K562 (cell line): ENCODE results near the gene MMS19. TPM values are rescaled to one million over a fixed set of nuclear protein-coding genes. Genes with fewer than 3 reads are reported as not detected.

ENCODE experiments used
- ATAC-seq: fragments of 200-7000 bp; cut with Tn5 transposase; 3 replicates; pipeline ENCODE4 v1.9.1; 2020; ENCODE audit warnings: moderate library complexity
- BruUV-seq: library from RNA; stranded (reverse); fragments of 400-500 nt; replicated peaks from 2 replicates; lab custom pipeline; 2021; lab: Mats Ljungman, UMichigan
- CTCF ChIA-PET: fragments of 300-600 bp; formaldehyde crosslinking; extraction: SDS; loops from one replicate; lab custom pipeline; 2021; ENCODE audit warnings: low intra/inter-chr PET ratio; lab: Yijun Ruan, JAX
- POLR2A ChIA-PET: fragments of 300-600, 350-650 bp; sonication (Branson Sonifier 250); formaldehyde crosslinking; extraction: SDS; loops from one replicate; lab custom pipeline; 2021; ENCODE audit warnings: antibody characterized with exemption, inconsistent platforms; lab: Yijun Ruan, JAX
- DNase-seq, 4 experiments: peaks; one replicate each; pipeline versions ENCODE4 v3.0.0 to v3.0.0-alpha.2; 2011 to 2018; ENCODE audit warnings: low spot score in 3 of 4, mixed read lengths in 3 of 4; ENCODE audit errors: extremely low read depth in 1 of 4
- FAIRE-seq: peaks from 2 replicates; lab custom pipeline; 2011; peaks lifted over from hg19 to GRCh38; lab: Jason Lieb, UNC
- H2AFZ ChIP-seq: 2 replicates; pipeline ENCODE4 v1.6.0; 2011; ENCODE audit warnings: low read depth, low read length, control low read depth, inconsistent platforms
- H3K27ac ChIP-seq: fragments of 200-600 bp; 3 replicates; pipeline ENCODE4 v1.8.0; 2011; ENCODE audit warnings: low read depth, mild to moderate bottlenecking, control low read depth, inconsistent platforms, low read length, moderate library complexity, mixed read lengths; ENCODE audit errors: extremely low read depth
- H3K27me3 ChIP-seq, 2 experiments: fragments of 300-600 bp in 1 of 2; 2 replicates in 1 of 2; 3 replicates in 1 of 2; pipeline versions ENCODE4 v1.6.0 to v1.8.0; 2011; ENCODE audit warnings: inconsistent platforms in 2 of 2, low read length in 2 of 2, mild to moderate bottlenecking in 1 of 2, mixed read lengths in 1 of 2, moderate library complexity in 1 of 2; ENCODE audit not compliant: control insufficient read depth in 2 of 2, insufficient read depth in 2 of 2
- H3K36me3 ChIP-seq: fragments of 300-600 bp; 3 replicates; pipeline ENCODE4 v1.8.0; 2011; ENCODE audit warnings: mild to moderate bottlenecking, low read length, inconsistent platforms; ENCODE audit not compliant: control insufficient read depth, insufficient read depth
- H3K4me1 ChIP-seq, 2 experiments: fragments of 200-600 bp in 1 of 2; replicated peaks in 1 of 2; 2 replicates in 1 of 2; 3 replicates in 1 of 2; pipeline versions ENCODE4 v1.5.1 to v1.8.0; 2011; ENCODE audit warnings: inconsistent platforms in 2 of 2, low read length in 2 of 2, mild to moderate bottlenecking in 1 of 2, mixed read lengths in 1 of 2, moderate library complexity in 1 of 2; ENCODE audit not compliant: control insufficient read depth in 2 of 2, insufficient read depth in 2 of 2
- H3K4me2 ChIP-seq: 2 replicates; pipeline ENCODE4 v1.6.1; 2011; ENCODE audit warnings: low read length, control low read depth, inconsistent platforms, mixed read lengths; ENCODE audit not compliant: insufficient read depth
- H3K4me3 ChIP-seq: fragments of 200-600 bp; sonication (generic), shearing (Covaris generic); 2 replicates; pipeline ENCODE4 v1.5.1; 2016; ENCODE audit warnings: control low read depth, inconsistent platforms
- H3K79me2 ChIP-seq: fragments of 200-600 bp; 3 replicates; pipeline ENCODE4 v1.8.0; 2011; ENCODE audit warnings: low read length, inconsistent platforms; ENCODE audit not compliant: control insufficient read depth, insufficient read depth
- H3K9ac ChIP-seq, 2 experiments: 2 replicates each; pipeline versions ENCODE4 v1.6.0 to v1.6.1; 2011; ENCODE audit warnings: low read depth in 2 of 2, low read length in 2 of 2, control low read depth in 1 of 2, inconsistent platforms in 1 of 2, mild to moderate bottlenecking in 1 of 2, mixed read lengths in 1 of 2; ENCODE audit not compliant: insufficient read depth in 1 of 2
- H3K9me1 ChIP-seq: one replicate; pipeline ENCODE4 v1.6.0; 2011; ENCODE audit warnings: inconsistent platforms, mild to moderate bottlenecking, low read length, moderate library complexity; ENCODE audit not compliant: control insufficient read depth, insufficient read depth
- H3K9me3 ChIP-seq: replicated peaks from 2 replicates; pipeline ENCODE4 v1.5.1; 2011; ENCODE audit warnings: low read depth, low read length, inconsistent platforms; ENCODE audit not compliant: control insufficient read depth, insufficient read depth
- H4K20me1 ChIP-seq: replicated peaks from 2 replicates; pipeline ENCODE4 v1.6.1; 2011; ENCODE audit warnings: low read length, inconsistent platforms, mixed read lengths; ENCODE audit not compliant: control insufficient read depth, insufficient read depth
- CBX8 ChIP-seq: fragments of 200-600 bp; sonication (generic); IDR thresholded peaks from 2 replicates; pipeline ENCODE4 v1.6.1; 2012; ENCODE audit warnings: borderline replicate concordance, mixed run types, low read depth, mild to moderate bottlenecking, moderate library complexity, mixed read lengths, low read length, control low read depth, inconsistent platforms; ENCODE audit not compliant: poor library complexity, severe bottlenecking; ENCODE audit errors: extremely low read depth
- CEBPB ChIP-seq: fragments of 450-650 bp; IDR thresholded peaks from 2 replicates; pipeline ENCODE4 v1.6.1; 2016; ENCODE audit warnings: missing genetic modification characterization, missing compliant biosample characterization
- CHD1 ChIP-seq: fragments of 200-600 bp; sonication (generic); IDR thresholded peaks from one replicate; pipeline ENCODE4 v1.6.1; 2012; ENCODE audit warnings: mild to moderate bottlenecking, moderate library complexity, low read length, inconsistent platforms
- EP400 ChIP-seq: fragments of 450-650 bp; IDR thresholded peaks from 2 replicates; pipeline ENCODE4 v1.6.1; 2017; ENCODE audit warnings: antibody characterized with exemption, mild to moderate bottlenecking, moderate library complexity
- FOXJ3 ChIP-seq: sonication (generic); formaldehyde crosslinking; IDR thresholded peaks from 2 replicates; pipeline ENCODE4 v1.4.0; 2020; ENCODE audit warnings: mild to moderate bottlenecking, missing genetic modification reagents
- HOXB6 ChIP-seq: fragments of 250-450 bp; sonication (Bioruptor Pico); IDR thresholded peaks from 2 replicates; pipeline ENCODE4 v1.5.1; 2022; ENCODE audit warnings: mild to moderate bottlenecking, borderline replicate concordance
- KLF13 ChIP-seq: fragments of 450-650 bp; IDR thresholded peaks from 2 replicates; pipeline ENCODE4 v1.6.1; 2016; ENCODE audit warnings: missing genetic modification characterization, low read depth, mild to moderate bottlenecking, missing compliant biosample characterization, moderate library complexity, borderline replicate concordance
- MCM3 ChIP-seq: fragments of 450-650 bp; IDR thresholded peaks from 2 replicates; pipeline ENCODE4 v1.6.1; 2016
- MED1 ChIP-seq: sonication (generic); formaldehyde crosslinking; IDR thresholded peaks from 2 replicates; pipeline ENCODE4 v1.8.1; 2023; ENCODE audit warnings: missing genetic modification reagents, borderline replicate concordance
- PTRF ChIP-seq: fragments of 450-650 bp; IDR thresholded peaks from 2 replicates; pipeline ENCODE4 v1.6.1; 2016; ENCODE audit warnings: mild to moderate bottlenecking, missing genetic modification characterization, missing compliant biosample characterization
- PURB ChIP-seq: sonication (generic); formaldehyde crosslinking; IDR thresholded peaks from 2 replicates; pipeline ENCODE4 v1.9.0; 2021; ENCODE audit warnings: low read depth, mild to moderate bottlenecking, missing genetic modification reagents
- RBM25 ChIP-seq: fragments of 200-400 bp; formaldehyde crosslinking; IDR thresholded peaks from 2 replicates; pipeline ENCODE4 v1.6.1; 2018; ENCODE audit warnings: low read length, low read depth, moderate library complexity; ENCODE audit not compliant: severe bottlenecking
- TOE1 ChIP-seq, 2 experiments: fragments of 450-650 bp in 1 of 2; sonication (generic) in 1 of 2; formaldehyde crosslinking in 1 of 2; IDR thresholded peaks; 2 replicates each; pipeline versions ENCODE4 v1.7.1 to v1.8.0; 2016 to 2022; ENCODE audit warnings: borderline replicate concordance in 2 of 2, mild to moderate bottlenecking in 2 of 2, antibody characterized with exemption in 1 of 2, inconsistent platforms in 1 of 2, low read depth in 1 of 2, missing genetic modification reagents in 1 of 2, moderate library complexity in 1 of 2
- ZBED1 ChIP-seq: IDR thresholded peaks from 2 replicates; pipeline ENCODE4 v1.6.1; 2014
- ZBTB1 ChIP-seq: sonication (generic); formaldehyde crosslinking; IDR thresholded peaks from 2 replicates; pipeline ENCODE4 v1.8.1; 2023; ENCODE audit warnings: missing genetic modification reagents, low read depth, mild to moderate bottlenecking, borderline replicate concordance
- ZBTB17 ChIP-seq: fragments of 450-650 bp; formaldehyde crosslinking; IDR thresholded peaks from 2 replicates; pipeline ENCODE4 v1.4.0; 2020; ENCODE audit warnings: mild to moderate bottlenecking
- WGBS: fragments of 100-300 bp; shearing (Covaris generic); methylation state at CpG from one replicate; pipeline ENCODE4 v1.1.6; 2016; ENCODE audit warnings: low coverage, mixed read lengths; ENCODE audit not compliant: insufficient coverage; ENCODE audit errors: missing lambda C conversion rate; 5-methylcytosine and 5-hydroxymethylcytosine counted together
- in situ Hi-C: fragments of 300-500 bp; cut with MboI; formaldehyde crosslinking; loops from 4 replicates; pipeline ENCODE4 v1.15.0; 2018; ENCODE audit warnings: inconsistent platforms, mixed read lengths
- intact Hi-C: fragments of 100-400 bp; cut with micrococcal nuclease; formaldehyde crosslinking; loops from 2 replicates; pipeline ENCODE4 v1.14.2; 2022
- polyA plus RNA-seq, 8 experiments: library from polyadenylated mRNA; depleted of rRNA in 4 of 8; stranded (reverse) in 5 of 8; unstranded in 3 of 8; fragments of >200 nt; fragmentation: Nextera tagmentation in 2 of 8; fragmentation: Illumina TruSeq in 1 of 8; extraction: Ambion mirVana in 2 of 8; extraction: Trizol in 1 of 8; gene quantifications; 2 replicates each; pipeline versions ENCODE4 v1.2.1 to v1.2.3, GENCODE V29; 2011 to 2014; ENCODE audit warnings: inconsistent platforms in 1 of 8, missing spikeins in 1 of 8
- total RNA-seq, 7 experiments: library from RNA; depleted of rRNA in 6 of 7; stranded (reverse); fragments of >200 nt in 6 of 7; fragmentation: Illumina TruSeq in 2 of 7; extraction: Trizol in 2 of 7; gene quantifications; 2 replicates each; pipeline versions ENCODE4 v1.2.1 to v1.2.3, GENCODE V29; 2011 to 2021; ENCODE audit warnings: low replicate concordance in 1 of 7
- TF ChIP-seq, protein P1 (sequence below): fragments of 450-650 bp; formaldehyde crosslinking; IDR thresholded peaks from 2 replicates; pipeline ENCODE4 v1.4.0; 2020; ENCODE audit warnings: mild to moderate bottlenecking, moderate library complexity
- TF ChIP-seq, protein P2 (sequence below): fragments of 150-350 bp; IDR thresholded peaks from 2 replicates; pipeline ENCODE4 v1.6.1; 2014; ENCODE audit warnings: low read depth, mild to moderate bottlenecking, low read length, borderline replicate concordance

Gene MMS19
- total and polyA plus RNA-seq, 9 of the 15 experiments (the other 6 are each of a cell fraction or from before 2014, with no cell fraction given), result 40.1 to 110 (median 62.9) TPM

DNA sequence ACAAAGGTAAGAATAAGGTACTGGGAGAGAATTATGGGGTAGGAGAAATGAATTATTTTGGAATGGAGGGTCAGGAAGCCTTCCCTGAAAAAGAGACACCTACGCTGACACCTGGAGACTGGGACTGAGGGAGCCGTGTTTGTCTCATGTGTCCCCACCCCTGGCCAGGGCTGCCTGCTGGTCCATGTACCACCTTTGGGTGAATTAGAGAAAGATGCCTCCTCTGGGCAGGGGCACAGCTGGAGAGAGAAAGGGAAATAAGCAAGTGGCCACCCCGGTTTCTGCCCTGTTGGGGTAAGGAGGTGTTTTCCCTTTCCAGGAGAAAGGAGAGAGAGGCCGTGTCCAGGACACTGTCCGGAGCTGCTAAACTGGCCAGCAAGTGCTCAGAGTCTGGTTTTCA is 22.3 kb upstream of the MMS19 start:
- Histone ChIP-seq H3K4me1 (no peaks in the 10 kb centered on the region), H3K9me3 (no peaks in the 10 kb centered on the region), H3K4me2 (no peak overlapping the region), H4K20me1 (no peaks in the 10 kb centered on the region), H3K36me3 (no peaks in the 10 kb centered on the region), H3K27ac (no peak overlapping the region), H3K9ac (no peak overlapping the region), H2AFZ (no peak overlapping the region), H3K79me2 (no peaks in the 10 kb centered on the region), H3K27me3 (peaks cover 17 to 86% of the 10 kb centered on the region in 2 experiments; a peak in 4 of 5 replicates), H3K9me1 (no peaks in the 10 kb centered on the region), H3K4me3 (no peak overlapping the region)
- intact Hi-C loops, result no loop called here
- ChIA-PET POLR2A (interaction anchor here (1.1 kb wide), 1 partner anchor 10 kb away, joined by 3 read pairs; no protein-coding TSS in a partner anchor), CTCF (interaction anchor here (0.6 kb wide), 1 partner anchor 185 kb away, joined by 3 read pairs; no protein-coding TSS in a partner anchor)
- no TSS peak for BruUV-seq
- FAIRE-seq, result no peak
- TF ChIP-seq MCM3 (no peak), FOXJ3 (CRISPR knock-in tag) (no peak), KLF13 (tag) (no peak), MED1 (no peak), ZBTB1 (CRISPR knock-in tag) (no peak), CEBPB (no peak), HOXB6 (CRISPR knock-in tag) (no peak), EP400 (no peak), CHD1 (no peak), PTRF (no peak), ZBTB17 (CRISPR knock-in tag) (no peak), CBX8 (no peak), PURB (CRISPR knock-in tag) (no peak), RBM25 (no peak), TOE1 (IDR thresholded peaks at IDR 0.05; ENCODE audit: borderline replicate concordance) (no peak), TOE1 (CRISPR knock-in tag; IDR thresholded peaks at IDR 0.05; ENCODE audit: borderline replicate concordance, low read depth) (no peak), ZBED1 (no peak)
- TF ChIP-seq, protein P1, sequence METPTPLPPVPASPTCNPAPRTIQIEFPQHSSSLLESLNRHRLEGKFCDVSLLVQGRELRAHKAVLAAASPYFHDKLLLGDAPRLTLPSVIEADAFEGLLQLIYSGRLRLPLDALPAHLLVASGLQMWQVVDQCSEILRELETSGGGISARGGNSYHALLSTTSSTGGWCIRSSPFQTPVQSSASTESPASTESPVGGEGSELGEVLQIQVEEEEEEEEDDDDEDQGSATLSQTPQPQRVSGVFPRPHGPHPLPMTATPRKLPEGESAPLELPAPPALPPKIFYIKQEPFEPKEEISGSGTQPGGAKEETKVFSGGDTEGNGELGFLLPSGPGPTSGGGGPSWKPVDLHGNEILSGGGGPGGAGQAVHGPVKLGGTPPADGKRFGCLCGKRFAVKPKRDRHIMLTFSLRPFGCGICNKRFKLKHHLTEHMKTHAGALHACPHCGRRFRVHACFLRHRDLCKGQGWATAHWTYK (CRISPR knock-in tag), result no peak
- TF ChIP-seq, protein P2, sequence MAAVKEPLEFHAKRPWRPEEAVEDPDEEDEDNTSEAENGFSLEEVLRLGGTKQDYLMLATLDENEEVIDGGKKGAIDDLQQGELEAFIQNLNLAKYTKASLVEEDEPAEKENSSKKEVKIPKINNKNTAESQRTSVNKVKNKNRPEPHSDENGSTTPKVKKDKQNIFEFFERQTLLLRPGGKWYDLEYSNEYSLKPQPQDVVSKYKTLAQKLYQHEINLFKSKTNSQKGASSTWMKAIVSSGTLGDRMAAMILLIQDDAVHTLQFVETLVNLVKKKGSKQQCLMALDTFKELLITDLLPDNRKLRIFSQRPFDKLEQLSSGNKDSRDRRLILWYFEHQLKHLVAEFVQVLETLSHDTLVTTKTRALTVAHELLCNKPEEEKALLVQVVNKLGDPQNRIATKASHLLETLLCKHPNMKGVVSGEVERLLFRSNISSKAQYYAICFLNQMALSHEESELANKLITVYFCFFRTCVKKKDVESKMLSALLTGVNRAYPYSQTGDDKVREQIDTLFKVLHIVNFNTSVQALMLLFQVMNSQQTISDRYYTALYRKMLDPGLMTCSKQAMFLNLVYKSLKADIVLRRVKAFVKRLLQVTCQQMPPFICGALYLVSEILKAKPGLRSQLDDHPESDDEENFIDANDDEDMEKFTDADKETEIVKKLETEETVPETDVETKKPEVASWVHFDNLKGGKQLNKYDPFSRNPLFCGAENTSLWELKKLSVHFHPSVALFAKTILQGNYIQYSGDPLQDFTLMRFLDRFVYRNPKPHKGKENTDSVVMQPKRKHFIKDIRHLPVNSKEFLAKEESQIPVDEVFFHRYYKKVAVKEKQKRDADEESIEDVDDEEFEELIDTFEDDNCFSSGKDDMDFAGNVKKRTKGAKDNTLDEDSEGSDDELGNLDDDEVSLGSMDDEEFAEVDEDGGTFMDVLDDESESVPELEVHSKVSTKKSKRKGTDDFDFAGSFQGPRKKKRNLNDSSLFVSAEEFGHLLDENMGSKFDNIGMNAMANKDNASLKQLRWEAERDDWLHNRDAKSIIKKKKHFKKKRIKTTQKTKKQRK, result no peak
- in situ Hi-C loops, result no loop called here
- WGBS, result 0% methylated on average over 2 of the region's 5 CpGs
- no peak for ATAC-seq
- DNase-seq, result no peak
